GM12892 (cell line): Measurements from ENCODE around the gene FAM222A.
"Not testable (repeated sequence)": the region's sequence is repeated elsewhere in the genome, so short reads cannot be mapped to it uniquely, and the experiment has no call there.

Experiments
- DNase-seq: peaks from one replicate; pipeline ENCODE4 v3.0.0; 2011; ENCODE audit not compliant: insufficient read length
- FAIRE-seq: peaks from 2 replicates; lab custom pipeline; 2011; peaks lifted over from hg19 to GRCh38; lab: Jason Lieb, UNC
- POLR2A ChIP-seq: IDR thresholded peaks from 2 replicates; pipeline ENCODE4 v1.6.1; 2011; ENCODE audit warnings: low read depth, low read length, control low read depth
- POLR2AphosphoS5 ChIP-seq: IDR thresholded peaks from 2 replicates; pipeline ENCODE4 v1.6.1; 2011; ENCODE audit warnings: low read depth, low read length, control low read depth
- TAF1 ChIP-seq: IDR thresholded peaks from 2 replicates; pipeline ENCODE4 v1.6.1; 2011; ENCODE audit warnings: low read depth, mild to moderate bottlenecking, control low read depth, low read length, borderline replicate concordance

FAM222A gene

DNA sequence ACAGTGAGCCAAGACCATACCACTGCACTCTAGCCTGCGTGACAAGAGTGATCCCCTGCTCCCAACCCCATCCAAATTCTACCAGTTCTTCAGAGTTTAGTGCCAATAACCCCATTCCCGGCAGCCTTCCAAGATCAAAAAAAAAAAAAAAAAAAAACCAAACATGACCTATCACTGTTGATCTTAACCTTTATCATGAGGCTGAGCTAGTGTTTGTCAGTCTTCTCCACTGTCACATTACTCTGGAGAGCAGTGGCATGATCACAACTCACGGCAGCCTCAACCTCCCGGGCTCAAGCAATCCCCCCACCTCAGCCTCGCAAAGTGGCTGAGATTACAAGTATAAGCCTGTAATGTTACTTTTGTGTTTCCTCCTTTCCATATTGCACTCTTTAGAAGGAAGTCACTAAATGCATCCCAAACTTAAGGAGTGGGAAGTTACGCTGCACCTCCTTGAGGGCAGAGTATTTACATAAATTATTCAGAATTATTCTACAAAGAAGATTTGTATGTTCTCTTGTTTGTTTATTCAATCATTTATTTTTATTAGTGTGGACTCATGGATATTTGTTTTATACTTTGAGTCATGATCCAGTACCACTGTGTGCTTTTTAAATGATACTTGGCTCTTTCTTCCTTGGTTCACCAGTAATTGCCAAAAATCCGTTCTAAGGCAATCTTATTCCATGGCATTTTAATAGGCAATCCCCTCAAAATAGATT, 31.5 kb upstream of the FAM222A start:
- FAIRE-seq (no peak), DNase-seq (no peak)
- TF ChIP-seq TAF1, result no peak
- TF ChIP-seq POLR2AphosphoS5, result no peak
- TF ChIP-seq POLR2A, result no peak

DNA sequence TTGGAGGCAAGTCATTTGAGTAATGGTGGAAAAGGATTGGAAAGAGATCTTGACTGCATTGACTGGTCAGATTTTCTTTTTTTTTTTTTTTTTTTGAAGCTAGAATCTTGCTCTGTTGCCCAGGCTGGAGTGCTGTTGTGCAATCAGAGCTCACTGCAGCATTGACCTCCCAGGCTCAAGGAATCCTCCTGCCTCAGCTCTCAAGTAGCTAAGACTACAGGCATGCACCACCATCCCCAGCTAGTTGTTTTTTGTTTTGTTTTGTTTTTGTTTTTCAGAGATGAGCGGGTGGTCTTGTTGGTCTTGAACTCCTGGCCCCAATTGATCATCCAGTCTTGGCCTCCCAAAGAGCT, 30.9 kb upstream of the FAM222A start:
- TF ChIP-seq TAF1 (no peak), POLR2A (no peak), POLR2AphosphoS5 (no peak)
- FAIRE-seq (no peak), DNase-seq (no peak)

DNA sequence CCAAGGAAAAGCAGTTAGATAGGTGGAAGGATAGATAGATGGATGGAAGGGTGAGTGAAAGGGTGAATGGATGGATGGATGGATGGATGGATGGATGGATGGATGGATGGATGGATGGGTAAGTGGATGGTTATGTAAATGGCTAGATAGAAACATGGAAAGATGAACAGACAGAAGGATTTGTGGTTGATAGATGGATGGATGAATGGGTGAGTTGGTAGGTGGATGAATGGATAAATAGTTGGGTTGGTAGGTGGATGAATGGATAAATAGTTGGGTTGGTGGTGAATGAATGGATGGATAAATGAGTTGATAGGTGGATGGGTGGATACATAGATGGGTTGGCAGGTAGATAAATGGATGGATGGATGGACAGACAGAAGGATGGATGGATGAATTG, 30.3 kb upstream of the FAM222A start:
- TF ChIP-seq TAF1 (no peak), POLR2AphosphoS5 (no peak), POLR2A (no peak)
- DNase-seq (no peak), FAIRE-seq (no peak)

DNA sequence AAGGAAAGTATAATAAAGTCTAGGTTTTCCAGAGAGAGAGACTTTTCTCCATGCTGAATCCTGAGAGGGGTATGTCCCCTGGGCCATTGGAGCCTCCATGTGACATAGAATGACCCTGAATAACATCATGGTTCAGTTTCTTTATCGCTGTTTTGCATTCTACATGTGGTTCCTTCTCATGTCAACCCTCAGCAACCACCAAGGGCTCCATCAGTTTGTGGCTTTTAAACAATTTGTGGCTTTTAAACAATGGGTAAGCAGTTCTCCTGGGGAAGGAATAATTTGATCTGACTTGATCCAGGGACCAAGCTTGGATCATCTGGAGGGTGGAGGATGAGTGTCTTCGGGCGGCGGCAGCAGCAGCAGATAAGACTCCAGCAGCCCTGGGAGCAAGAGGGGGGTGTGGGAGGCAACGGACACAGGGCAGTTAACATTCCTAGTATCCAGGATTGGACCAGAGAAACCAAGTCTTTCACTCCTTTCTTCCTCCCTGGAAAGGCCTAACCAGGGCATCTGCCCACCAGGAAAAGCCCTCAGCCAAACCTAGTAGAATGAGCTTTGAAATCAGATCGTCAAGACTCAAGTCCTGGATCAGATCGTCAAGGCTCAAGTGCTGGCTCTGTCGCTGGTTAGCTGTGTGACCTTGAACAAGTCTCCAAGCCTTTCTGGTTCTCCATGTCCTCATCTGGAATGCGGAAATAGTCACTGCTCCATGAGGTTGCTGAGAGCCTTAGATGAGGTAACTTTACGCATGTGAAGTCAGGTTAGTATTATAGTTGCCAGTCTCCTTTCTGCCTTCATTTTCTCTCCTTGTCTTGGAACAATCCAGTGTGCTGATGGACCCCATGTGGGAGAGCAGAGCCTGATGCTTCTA, 27.8 kb upstream of the FAM222A start:
- FAIRE-seq (no peak), DNase-seq (no peak)
- no peak for TF ChIP-seq TAF1
- no peak for TF ChIP-seq POLR2A
- TF ChIP-seq POLR2AphosphoS5, result no peak

DNA sequence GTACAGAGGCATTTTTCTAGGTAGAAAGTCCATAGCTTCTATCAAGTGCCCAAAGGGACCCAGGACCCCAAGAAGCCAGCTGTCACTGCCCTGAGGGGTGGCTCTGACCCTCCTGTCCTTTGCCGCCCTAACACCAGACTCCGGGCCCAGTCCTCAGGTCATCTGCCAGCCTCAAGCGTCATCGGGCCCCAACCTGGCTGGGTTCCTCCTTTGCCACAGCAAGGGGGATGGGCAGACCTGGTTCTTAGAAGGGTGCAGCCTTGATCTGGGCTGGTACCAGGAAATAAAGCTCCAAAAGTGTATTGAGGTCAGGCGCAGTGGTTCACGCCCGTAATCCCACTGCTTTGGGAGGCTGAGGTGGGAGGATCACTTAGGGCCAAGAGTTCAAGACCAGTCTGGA, 27.1 kb upstream of the FAM222A start:
- no peak for FAIRE-seq
- no peak for TF ChIP-seq TAF1
- no peak for DNase-seq

DNA sequence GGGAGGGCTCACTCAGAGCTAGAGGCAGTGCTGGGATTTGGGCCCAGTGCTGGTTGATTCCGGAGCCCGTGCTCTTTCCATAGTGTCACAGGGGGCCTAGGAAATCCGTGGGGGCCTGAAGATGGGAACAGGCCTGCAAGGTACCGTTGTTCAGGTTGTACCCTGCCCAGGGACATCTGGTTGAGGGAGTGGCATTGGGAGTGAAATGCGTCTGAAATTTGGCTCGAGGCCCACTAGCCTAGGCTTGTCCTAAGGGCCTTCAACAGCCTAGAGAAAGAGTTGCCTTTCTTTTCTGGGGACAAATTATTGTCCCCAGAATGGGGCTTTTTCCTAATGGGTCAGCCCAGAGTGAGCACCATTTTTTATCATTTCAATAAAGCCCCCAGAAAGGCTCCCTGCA, 26.4 kb upstream of the FAM222A start:
- FAIRE-seq, result no peak
- TF ChIP-seq POLR2AphosphoS5, result no peak
- no peak for TF ChIP-seq TAF1
- no peak for TF ChIP-seq POLR2A
- DNase-seq, result no peak

DNA sequence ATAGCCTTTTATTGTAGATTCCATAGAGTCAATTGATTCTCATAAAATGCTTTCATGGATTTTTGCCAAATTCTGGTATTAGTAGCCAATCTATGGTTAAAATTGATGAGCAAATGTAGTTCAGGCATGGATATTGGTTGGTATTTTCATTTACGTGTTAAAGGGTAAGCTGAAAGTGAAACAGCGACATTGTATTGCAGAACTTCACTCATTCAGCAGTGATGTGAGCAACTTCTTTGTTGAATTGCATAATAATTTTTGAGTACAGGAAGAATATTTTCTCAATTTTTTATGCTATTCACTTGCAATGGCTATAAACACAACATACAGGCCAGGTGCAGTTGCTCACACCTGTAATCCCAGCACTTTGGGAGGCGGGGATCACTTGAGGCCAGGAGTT, 24.2 kb upstream of the FAM222A start:
- DNase-seq (no peak), FAIRE-seq (no peak)
- no peak for TF ChIP-seq POLR2AphosphoS5
- TF ChIP-seq POLR2A, result no peak
- TF ChIP-seq TAF1, result no peak

DNA sequence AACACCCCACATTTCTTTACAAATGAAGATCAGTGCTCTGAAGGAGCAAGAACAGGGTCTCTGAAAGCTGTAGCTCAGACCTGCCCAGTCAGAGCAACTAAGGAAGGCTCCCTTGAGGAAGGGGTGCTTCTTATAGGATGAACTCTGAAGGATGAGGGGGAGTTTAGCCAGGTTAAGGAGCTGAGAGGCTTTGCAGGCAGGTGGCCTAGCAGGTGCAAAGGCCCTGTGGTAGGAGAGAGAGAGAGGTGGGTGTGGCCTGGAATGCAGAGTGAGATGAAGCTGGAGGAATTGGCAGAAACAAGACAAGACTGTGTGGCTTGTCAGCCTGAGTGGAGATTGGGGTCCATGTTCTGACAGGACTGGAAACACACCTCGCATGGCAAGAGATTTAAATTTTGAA, 20.5 kb upstream of the FAM222A start:
- TF ChIP-seq POLR2AphosphoS5 (no peak), TAF1 (no peak), POLR2A (no peak)
- no peak for DNase-seq
- FAIRE-seq, result no peak

DNA sequence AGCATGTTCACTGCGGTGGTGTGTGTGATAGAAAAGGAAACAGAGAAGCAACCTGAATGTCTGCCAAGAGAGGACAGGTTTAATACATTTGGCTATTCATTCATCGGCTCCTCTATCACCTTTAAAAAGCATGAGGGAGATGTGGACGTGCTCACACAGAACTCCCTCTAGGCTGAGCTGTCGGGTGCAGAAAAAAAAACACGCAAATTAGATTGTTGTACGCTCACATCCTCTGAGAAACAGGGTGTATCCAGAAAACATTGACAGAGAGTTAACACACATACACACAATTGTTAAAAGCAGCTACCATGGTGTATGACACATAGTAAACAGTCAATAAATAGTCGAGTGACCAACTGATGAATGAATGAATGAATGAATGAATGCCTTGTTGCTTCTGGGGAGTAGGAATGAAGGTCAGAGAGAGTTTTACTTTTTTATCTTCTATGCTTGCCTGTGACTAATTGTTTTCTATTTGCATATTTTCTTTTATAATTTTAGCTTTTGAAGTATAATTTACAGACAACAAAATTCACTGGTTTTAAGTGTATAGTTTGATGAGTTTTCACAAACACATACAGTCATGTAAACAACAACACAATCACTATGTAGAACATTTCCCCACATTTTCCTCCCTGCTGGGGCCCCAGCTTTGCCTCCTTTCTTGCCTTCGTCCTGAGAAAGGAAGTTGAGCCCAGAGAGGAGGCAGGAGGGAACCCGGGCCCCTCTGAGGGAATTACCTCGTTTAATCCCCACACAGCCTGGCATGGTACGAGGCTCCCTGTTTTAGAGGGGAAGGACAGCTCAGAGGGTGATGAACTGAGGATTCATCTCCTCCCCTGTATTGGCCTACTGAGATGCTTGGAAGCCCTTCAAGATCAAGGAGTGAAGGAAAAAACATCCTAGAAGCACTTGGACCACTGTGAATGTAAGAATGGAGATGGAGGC, 19.7 kb upstream of the FAM222A start:
- no peak for DNase-seq
- no peak for FAIRE-seq
- TF ChIP-seq POLR2A (no peak), POLR2AphosphoS5 (no peak), TAF1 (no peak)

DNA sequence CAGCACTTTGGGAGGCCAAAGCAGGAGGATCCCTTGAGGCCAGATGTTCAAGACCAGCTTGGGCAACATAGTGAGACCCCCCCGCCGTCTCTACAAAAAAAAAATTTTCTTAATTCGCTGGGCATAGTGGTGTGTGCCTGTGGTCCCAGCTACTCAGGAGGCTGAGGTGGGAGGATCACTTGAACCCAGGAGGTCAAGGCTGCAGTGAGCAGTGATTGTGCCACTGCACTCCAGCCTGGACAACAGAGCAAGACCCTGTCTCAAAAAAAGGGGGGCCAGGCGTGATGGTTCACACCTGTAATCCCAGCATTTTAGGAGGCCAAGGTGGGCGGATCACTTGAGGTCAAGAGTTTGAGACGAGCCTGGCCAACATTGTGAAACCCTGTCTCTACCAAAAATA, 19.0 kb upstream of the FAM222A start:
- not testable (repeated sequence) for FAIRE-seq

DNA sequence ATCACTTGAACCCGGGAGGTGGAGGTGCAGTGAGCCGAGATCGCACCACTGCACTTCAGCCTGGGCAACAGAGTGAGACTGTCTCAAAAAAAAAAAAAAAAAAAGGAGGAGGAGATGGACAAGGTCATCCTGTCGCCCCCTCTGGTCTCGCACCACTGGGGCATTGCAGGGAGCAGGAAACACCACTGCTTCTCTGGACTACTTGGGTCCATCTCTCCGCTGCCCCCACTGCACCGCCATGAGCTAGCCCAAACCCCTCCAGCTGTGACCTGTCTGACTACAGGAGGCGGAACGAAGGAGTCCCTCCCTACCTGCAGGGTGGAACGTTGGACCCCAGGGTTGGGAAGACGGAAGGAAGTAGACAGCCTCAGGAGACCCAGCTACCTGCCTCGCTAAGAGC, 18.2 kb upstream of the FAM222A start:
- TF ChIP-seq TAF1 (no peak), POLR2AphosphoS5 (no peak)
- DNase-seq (no peak), FAIRE-seq (no peak)

More for the DNA sequence above, 19.0 kb upstream of the FAM222A start:
- not testable (repeated sequence) for DNase-seq
